ENCODE measurements around the gene LCN2.

LCN2 gene

GRCh38 chr9:128164307-128164885 lies 15.1 kb downstream of the LCN2 start:
- CTCF ChIA-PET, result no interaction called here
- TF ChIP-seq NFRKB (IDR thresholded peaks at IDR 0.05), result no peak
- DNase-seq (ENCODE audit: extremely low spot score), result no peak
- POLR2A ChIA-PET, result no interaction called here

GRCh38 chr9:128166169-128166568 lies 16.9 kb downstream of the LCN2 start:
- ChIA-PET POLR2A (no interaction called here), CTCF (no interaction called here)
- no peak for DNase-seq (ENCODE audit: extremely low spot score)
- TF ChIP-seq HDGF (IDR thresholded peaks at IDR 0.05; ENCODE audit: borderline replicate concordance), result no peak
- TF ChIP-seq LEF1 (IDR thresholded peaks at IDR 0.05; ENCODE audit: borderline replicate concordance), result no peak
- TF ChIP-seq SUZ12 (IDR thresholded peaks at IDR 0.05), result no peak
- no peak for TF ChIP-seq FOXA1 (IDR thresholded peaks at IDR 0.05)
- no peak for TF ChIP-seq CTBP1 (IDR thresholded peaks at IDR 0.05; ENCODE audit: borderline replicate concordance)
- no peak for TF ChIP-seq ARNT (IDR thresholded peaks at IDR 0.05)
- TF ChIP-seq TARDBP (IDR thresholded peaks at IDR 0.05), result no peak
- no peak for TF ChIP-seq ELF4 (IDR thresholded peaks at IDR 0.05)
- no peak for TF ChIP-seq NFRKB (IDR thresholded peaks at IDR 0.05)
- no peak for TF ChIP-seq ZNF384 (IDR thresholded peaks at IDR 0.05)
- no peak for TF ChIP-seq SP1 (IDR thresholded peaks at IDR 0.05)
- no peak for TF ChIP-seq FOXK2 (IDR thresholded peaks at IDR 0.05)
- TF ChIP-seq L3MBTL2 (conservative IDR thresholded peaks at IDR 0.05), result no peak
- TF ChIP-seq PKNOX1 (IDR thresholded peaks at IDR 0.05), result no peak
- no peak for TF ChIP-seq FOXM1 (IDR thresholded peaks at IDR 0.05; ENCODE audit: borderline replicate concordance)
- TF ChIP-seq BHLHE40 (IDR thresholded peaks at IDR 0.05; ENCODE audit: borderline replicate concordance), result no peak

GRCh38 chr9:128167209-128167608 lies 18.0 kb downstream of the LCN2 start:
- POLR2A ChIA-PET, result no interaction called here
- DNase-seq (ENCODE audit: extremely low spot score), result no peak
- CTCF ChIA-PET, result no interaction called here
- TF ChIP-seq FOXM1 (IDR thresholded peaks at IDR 0.05; ENCODE audit: borderline replicate concordance) (no peak), NFRKB (IDR thresholded peaks at IDR 0.05) (no peak), ELF4 (IDR thresholded peaks at IDR 0.05) (no peak), L3MBTL2 (conservative IDR thresholded peaks at IDR 0.05) (no peak), SUZ12 (IDR thresholded peaks at IDR 0.05) (no peak), TARDBP (IDR thresholded peaks at IDR 0.05) (no peak), SP1 (IDR thresholded peaks at IDR 0.05) (no peak), BHLHE40 (IDR thresholded peaks at IDR 0.05; ENCODE audit: borderline replicate concordance) (no peak), FOXA1 (IDR thresholded peaks at IDR 0.05) (no peak), CTBP1 (IDR thresholded peaks at IDR 0.05; ENCODE audit: borderline replicate concordance) (no peak), LEF1 (IDR thresholded peaks at IDR 0.05; ENCODE audit: borderline replicate concordance) (no peak), PKNOX1 (IDR thresholded peaks at IDR 0.05) (no peak), ARNT (IDR thresholded peaks at IDR 0.05) (no peak)

- no peak for DNase-seq (ENCODE audit: extremely low spot score)
- TF ChIP-seq FOXM1 (IDR thresholded peaks at IDR 0.05; ENCODE audit: borderline replicate concordance) (no peak), BHLHE40 (IDR thresholded peaks at IDR 0.05; ENCODE audit: borderline replicate concordance) (no peak), SP1 (IDR thresholded peaks at IDR 0.05) (no peak), ARNT (IDR thresholded peaks at IDR 0.05) (no peak), SUZ12 (IDR thresholded peaks at IDR 0.05) (no peak), CTBP1 (IDR thresholded peaks at IDR 0.05; ENCODE audit: borderline replicate concordance) (no peak), L3MBTL2 (conservative IDR thresholded peaks at IDR 0.05) (no peak), FOXA1 (IDR thresholded peaks at IDR 0.05) (no peak), ZNF384 (IDR thresholded peaks at IDR 0.05) (no peak), NFRKB (IDR thresholded peaks at IDR 0.05) (no peak), TARDBP (IDR thresholded peaks at IDR 0.05) (no peak), PKNOX1 (IDR thresholded peaks at IDR 0.05) (no peak), LEF1 (IDR thresholded peaks at IDR 0.05; ENCODE audit: borderline replicate concordance) (no peak), FOXK2 (IDR thresholded peaks at IDR 0.05) (no peak), ELF4 (IDR thresholded peaks at IDR 0.05) (no peak), HDGF (IDR thresholded peaks at IDR 0.05; ENCODE audit: borderline replicate concordance) (no peak)
- ChIA-PET CTCF (no interaction called here), POLR2A (interaction anchor here (1.3 kb wide), 2 partner anchors 9 to 22 kb away, joined by 4 read pairs; no protein-coding TSS in a partner anchor)
Observed at GRCh38 chr9:128168731-128169308, 19.6 kb downstream of the LCN2 start.

GRCh38 chr9:128169492-128169891 lies 20.2 kb downstream of the LCN2 start:
- CTCF ChIA-PET, result no interaction called here
- TF ChIP-seq PKNOX1 (IDR thresholded peaks at IDR 0.05) (no peak), TARDBP (IDR thresholded peaks at IDR 0.05) (no peak), FOXM1 (IDR thresholded peaks at IDR 0.05; ENCODE audit: borderline replicate concordance) (no peak), SUZ12 (IDR thresholded peaks at IDR 0.05) (no peak), FOXK2 (IDR thresholded peaks at IDR 0.05) (no peak), L3MBTL2 (conservative IDR thresholded peaks at IDR 0.05) (no peak), HDGF (IDR thresholded peaks at IDR 0.05; ENCODE audit: borderline replicate concordance) (no peak), BHLHE40 (IDR thresholded peaks at IDR 0.05; ENCODE audit: borderline replicate concordance) (no peak), FOXA1 (IDR thresholded peaks at IDR 0.05) (no peak), LEF1 (IDR thresholded peaks at IDR 0.05; ENCODE audit: borderline replicate concordance) (no peak), ZNF384 (IDR thresholded peaks at IDR 0.05) (no peak), SP1 (IDR thresholded peaks at IDR 0.05) (no peak), CTBP1 (IDR thresholded peaks at IDR 0.05; ENCODE audit: borderline replicate concordance) (no peak), NFRKB (IDR thresholded peaks at IDR 0.05) (no peak), ARNT (IDR thresholded peaks at IDR 0.05) (no peak), ELF4 (IDR thresholded peaks at IDR 0.05) (no peak)
- POLR2A ChIA-PET, result interaction anchor here (1.3 kb wide), 1 partner anchor 10 kb away, joined by 4 read pairs; no protein-coding TSS in a partner anchor
- DNase-seq (ENCODE audit: extremely low spot score), result no peak

Data from HEK293T (cell line).